Endothelial cell (in vitro differentiated cells): ENCODE measurements around the gene CAD. TPM values are rescaled to one million over a fixed set of nuclear protein-coding genes. Genes with fewer than 3 reads are reported as not detected.
"Not testable (repeated sequence)": the region's sequence is repeated elsewhere in the genome, so short reads cannot be mapped to it uniquely, and the experiment has no call there.

ENCODE experiments used
- DNase-seq: peaks from one replicate; pipeline ENCODE4 v3.0.0; 2021; ENCODE audit warnings: low spot score
- H3K27ac Mint-ChIP-seq: one replicate; pipeline ENCODE4 v1.8.0; 2021; ENCODE audit warnings: mixed read lengths, inconsistent platforms; ENCODE audit not compliant: unreplicated experiment
- H3K27me3 Mint-ChIP-seq: one replicate; pipeline ENCODE4 v1.8.0; 2021; ENCODE audit warnings: mild to moderate bottlenecking, moderate library complexity, mixed read lengths, inconsistent platforms; ENCODE audit not compliant: unreplicated experiment
- H3K36me3 Mint-ChIP-seq: one replicate; pipeline ENCODE4 v1.8.0; 2021; ENCODE audit warnings: mild to moderate bottlenecking, low read depth, mixed read lengths, inconsistent platforms; ENCODE audit not compliant: unreplicated experiment
- H3K4me1 Mint-ChIP-seq: one replicate; pipeline ENCODE4 v1.8.0; 2021; ENCODE audit warnings: mild to moderate bottlenecking, mixed read lengths, inconsistent platforms; ENCODE audit not compliant: unreplicated experiment
- H3K4me3 Mint-ChIP-seq: one replicate; pipeline ENCODE4 v1.8.0; 2021; ENCODE audit warnings: mild to moderate bottlenecking, mixed read lengths, inconsistent platforms; ENCODE audit not compliant: unreplicated experiment
- H3K9me3 Mint-ChIP-seq: one replicate; pipeline ENCODE4 v1.8.0; 2021; ENCODE audit warnings: mixed read lengths, inconsistent platforms; ENCODE audit not compliant: unreplicated experiment
- total RNA-seq: library from RNA; stranded (reverse); fragmentation: NEBNext Ultra II Directional; extraction: Animal tissue kit (Norgen Biotek cat#: 25700); gene quantifications from one replicate; pipeline ENCODE4 v1.2.1, GENCODE V29; 2021; ENCODE audit not compliant: unreplicated experiment
- TF ChIP-seq, protein P1 (sequence below): fragments of 200-600 bp; sonication (generic); IDR thresholded peaks from one replicate; pipeline ENCODE4 v1.5.0; 2021; ENCODE audit warnings: antibody characterized with exemption; ENCODE audit not compliant: unreplicated experiment

Gene CAD
- total RNA-seq, 1 donor from 2014 or later = 49.4 TPM

DNA sequence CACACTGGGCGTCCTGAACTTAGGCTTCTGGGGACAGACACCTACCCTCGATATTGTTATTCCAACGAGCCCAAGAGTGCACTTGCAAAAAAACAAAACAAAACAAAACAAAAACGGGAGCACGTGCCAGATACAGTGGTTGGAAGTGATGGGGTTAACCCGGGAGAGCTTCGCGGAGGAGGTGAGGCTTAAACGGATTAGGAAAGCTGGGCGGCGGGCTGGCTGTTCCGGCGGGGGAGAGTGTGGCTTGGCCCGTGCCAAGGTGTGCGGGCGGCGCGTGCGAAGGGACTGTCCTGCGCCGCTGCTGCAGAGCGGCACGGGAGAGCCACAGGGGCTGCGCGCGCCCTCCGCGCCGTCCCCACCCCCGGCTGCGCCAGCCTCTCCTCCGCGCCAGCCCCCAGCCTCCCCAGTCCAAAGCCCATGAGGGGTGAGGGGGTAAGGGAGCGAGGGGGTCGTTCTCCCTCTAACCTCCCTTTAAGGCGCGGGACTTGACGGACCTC, 47.1 kb downstream of the CAD start:
- no peaks in the 10 kb centered on the region for H3K9me3 Mint-ChIP-seq
- peaks cover 26% of the 10 kb centered on the region for H3K4me1 Mint-ChIP-seq
- no peak overlapping the region for H3K27ac Mint-ChIP-seq
- no peak for DNase-seq
- peaks cover 22% of the 10 kb centered on the region for H3K27me3 Mint-ChIP-seq
- TF ChIP-seq, protein P1, sequence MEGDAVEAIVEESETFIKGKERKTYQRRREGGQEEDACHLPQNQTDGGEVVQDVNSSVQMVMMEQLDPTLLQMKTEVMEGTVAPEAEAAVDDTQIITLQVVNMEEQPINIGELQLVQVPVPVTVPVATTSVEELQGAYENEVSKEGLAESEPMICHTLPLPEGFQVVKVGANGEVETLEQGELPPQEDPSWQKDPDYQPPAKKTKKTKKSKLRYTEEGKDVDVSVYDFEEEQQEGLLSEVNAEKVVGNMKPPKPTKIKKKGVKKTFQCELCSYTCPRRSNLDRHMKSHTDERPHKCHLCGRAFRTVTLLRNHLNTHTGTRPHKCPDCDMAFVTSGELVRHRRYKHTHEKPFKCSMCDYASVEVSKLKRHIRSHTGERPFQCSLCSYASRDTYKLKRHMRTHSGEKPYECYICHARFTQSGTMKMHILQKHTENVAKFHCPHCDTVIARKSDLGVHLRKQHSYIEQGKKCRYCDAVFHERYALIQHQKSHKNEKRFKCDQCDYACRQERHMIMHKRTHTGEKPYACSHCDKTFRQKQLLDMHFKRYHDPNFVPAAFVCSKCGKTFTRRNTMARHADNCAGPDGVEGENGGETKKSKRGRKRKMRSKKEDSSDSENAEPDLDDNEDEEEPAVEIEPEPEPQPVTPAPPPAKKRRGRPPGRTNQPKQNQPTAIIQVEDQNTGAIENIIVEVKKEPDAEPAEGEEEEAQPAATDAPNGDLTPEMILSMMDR = no peak
- H3K36me3 Mint-ChIP-seq = peaks cover 8% of the 10 kb centered on the region
- peak overlapping the region; percentile 82 for H3K4me3 Mint-ChIP-seq

GRCh38 chr2:27264753-27265535, 47.8 kb downstream of the CAD start:
- peak; percentile 91 for DNase-seq
- Mint-ChIP-seq H3K4me1 (peaks cover 26% of the 10 kb centered on the region), H3K4me3 (peak overlapping the region; percentile 72), H3K9me3 (no peaks in the 10 kb centered on the region), H3K27me3 (peaks cover 19% of the 10 kb centered on the region), H3K36me3 (peaks cover 8% of the 10 kb centered on the region), H3K27ac (no peak overlapping the region)
- TF ChIP-seq, protein P1 = peak; percentile 47

DNA sequence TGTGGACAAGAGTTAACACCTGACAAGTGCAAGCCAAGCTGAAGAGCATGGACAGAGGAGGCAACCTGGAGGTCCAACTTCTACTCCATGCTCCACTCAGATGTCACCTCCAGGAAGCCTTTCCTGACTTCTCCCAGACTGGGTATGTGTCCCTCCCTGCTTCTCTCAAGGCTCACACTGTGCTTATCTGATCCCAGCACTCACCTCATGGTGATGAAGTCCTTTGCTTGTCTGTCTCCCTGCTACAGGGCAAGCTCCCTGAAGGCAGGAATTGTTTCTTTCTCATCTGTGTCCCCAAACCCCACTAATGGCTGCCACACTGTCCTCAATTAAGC, 48.3 kb downstream of the CAD start:
- no peaks in the 10 kb centered on the region for H3K9me3 Mint-ChIP-seq
- DNase-seq = no peak
- TF ChIP-seq, protein P1 = no peak
- peaks cover 26% of the 10 kb centered on the region for H3K4me1 Mint-ChIP-seq
- peak overlapping the region; percentile 77 for H3K4me3 Mint-ChIP-seq
- H3K27me3 Mint-ChIP-seq = peaks cover 17% of the 10 kb centered on the region
- H3K27ac Mint-ChIP-seq = peak overlapping the region; percentile 39
- H3K36me3 Mint-ChIP-seq = peaks cover 8% of the 10 kb centered on the region

GRCh38 chr2:27268296-27268695, 51.1 kb downstream of the CAD start:
- not testable (repeated sequence) for DNase-seq, H3K27me3 Mint-ChIP-seq, H3K36me3 Mint-ChIP-seq

DNA sequence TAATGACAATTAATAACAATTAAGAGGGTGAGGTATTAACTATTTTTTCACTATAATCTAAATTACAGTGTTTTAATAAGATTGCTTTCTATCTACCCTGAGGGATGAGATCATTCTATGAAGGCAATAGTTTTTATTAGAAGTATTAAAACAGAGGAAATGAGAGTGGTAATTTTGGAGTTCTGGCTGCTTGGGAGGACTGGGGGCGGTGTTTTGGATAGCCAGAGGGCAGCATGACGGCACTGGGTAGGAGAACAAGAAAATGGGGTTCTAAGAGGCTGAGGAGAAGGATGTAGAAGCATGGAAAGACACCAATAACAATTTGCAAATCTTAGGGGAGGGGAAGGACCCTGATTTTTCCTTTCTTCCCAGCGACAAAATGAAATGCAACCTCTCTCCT, 53.0 kb downstream of the CAD start:
- no peak for DNase-seq
- no peak overlapping the region for H3K4me3 Mint-ChIP-seq
- H3K9me3 Mint-ChIP-seq = no peaks in the 10 kb centered on the region
- H3K4me1 Mint-ChIP-seq = peaks cover 4% of the 10 kb centered on the region
- peaks cover 4% of the 10 kb centered on the region for H3K27me3 Mint-ChIP-seq
- H3K36me3 Mint-ChIP-seq = no peaks in the 10 kb centered on the region
- H3K27ac Mint-ChIP-seq = no peak overlapping the region
- TF ChIP-seq, protein P1 = no peak

More at GRCh38 chr2:27268296-27268695, 51.1 kb downstream of the CAD start:
- not testable (repeated sequence) for H3K4me3 Mint-ChIP-seq, H3K27ac Mint-ChIP-seq, H3K9me3 Mint-ChIP-seq
- peaks cover 13% of the 10 kb centered on the region for H3K4me1 Mint-ChIP-seq
